Lung (tissue), 12 donors: ENCODE data around the gene PRCC. TPM values are rescaled to one million over a fixed set of nuclear protein-coding genes. Genes with fewer than 3 reads are reported as not detected.

Experiments used
- ATAC-seq: fragments of 200-7000 bp; cut with Tn5 transposase; one replicate; pipeline ENCODE4 v1.9.1; 2020; ENCODE audit warnings: moderate number of reproducible peaks; ENCODE audit not compliant: insufficient read depth, low FRiP score
- DNase-seq, 3 donors: peaks; one replicate each; pipeline ENCODE4 v3.0.0-alpha.2; 2013 to 2017
- H3K27ac ChIP-seq, 2 donors: one replicate each; pipeline ENCODE4 v1.5.1; 2013; ENCODE audit warnings: mild to moderate bottlenecking in 2 of 2, moderate library complexity in 2 of 2, control low read depth in 1 of 2, inconsistent platforms in 1 of 2, low read depth in 1 of 2, low read length in 1 of 2
- H3K27me3 ChIP-seq, 3 donors: one replicate each; pipeline ENCODE4 v1.5.1; 2013; ENCODE audit warnings: low read length in 2 of 3; ENCODE audit not compliant: control insufficient read depth in 3 of 3, insufficient read depth in 3 of 3
- H3K36me3 ChIP-seq, 4 donors: one replicate each; pipeline ENCODE4 v1.5.1; 2013; ENCODE audit warnings: low read length in 4 of 4, mild to moderate bottlenecking in 1 of 4, moderate library complexity in 1 of 4; ENCODE audit not compliant: control insufficient read depth in 4 of 4, insufficient read depth in 4 of 4
- H3K4me1 ChIP-seq, 5 donors: one replicate each; pipeline ENCODE4 v1.5.1; 2013; ENCODE audit warnings: low read length in 5 of 5, mild to moderate bottlenecking in 2 of 5, moderate library complexity in 1 of 5; ENCODE audit not compliant: control insufficient read depth in 5 of 5, insufficient read depth in 5 of 5
- H3K4me3 ChIP-seq: one replicate; pipeline ENCODE4 v1.5.1; 2013; ENCODE audit warnings: mild to moderate bottlenecking, control low read depth, moderate library complexity
- H3K9ac ChIP-seq, 2 donors: one replicate each; pipeline ENCODE4 v1.5.1; 2013; ENCODE audit warnings: low read length in 2 of 2, control low read depth in 1 of 2; ENCODE audit not compliant: insufficient read depth in 1 of 2
- H3K9me3 ChIP-seq, 4 donors: one replicate each; pipeline ENCODE4 v1.5.1; 2013; ENCODE audit warnings: low read length in 3 of 4, mild to moderate bottlenecking in 1 of 4, moderate library complexity in 1 of 4; ENCODE audit not compliant: control insufficient read depth in 4 of 4, insufficient read depth in 3 of 4
- WGBS, 2 donors: extraction: QIAGEN DNeasy Blood & Tissue Kit; methylation state at CpG; one replicate each; pipeline ENCODE4 v1.1.7; 2013; 5-methylcytosine and 5-hydroxymethylcytosine counted together
- polyA plus RNA-seq, 2 donors: library from polyadenylated mRNA; stranded (reverse); fragments of 200-250 nt; gene quantifications; one replicate each; pipeline ENCODE4 v1.2.1, GENCODE V29; 2013
- total RNA-seq, 2 donors: library from RNA; depleted of rRNA in 1 of 2; stranded (reverse); fragments of >200 nt in 1 of 2; gene quantifications; one replicate each; pipeline ENCODE4 v1.2.1, GENCODE V29; 2014 to 2021
- TF ChIP-seq, protein P1 (sequence below): IDR thresholded peaks from 2 replicates; pipeline ENCODE4 v1.5.1; 2012; ENCODE audit warnings: mild to moderate bottlenecking; ENCODE audit errors: control extremely low read depth, extremely low read depth
- donor health status: control.
- donor health status: control.
- donor health status: Bipolar disorder and iron deficiency.
- donor health status: healthy.
- donor health status: DM: yes; HTN: yes; CAD: no.

PRCC gene
- total and polyA plus RNA-seq, 4 donors = 36.2 to 52.7 (median 39.3) TPM

- H3K4me1 ChIP-seq = no peaks in the 10 kb centered on the region
- H3K9ac ChIP-seq = no peak overlapping the region
- 71 to 76% methylated on average over 7 of the region's 7 CpGs for WGBS, 2 donors
- no peak overlapping the region for H3K4me3 ChIP-seq
- peaks cover 47 to 54% (median 50%) of the 10 kb centered on the region in 4 donors for H3K36me3 ChIP-seq
- no peaks in the 10 kb centered on the region for H3K9me3 ChIP-seq
- ATAC-seq = no peak
- H3K27ac ChIP-seq = no peak overlapping the region
- TF ChIP-seq, protein P1, sequence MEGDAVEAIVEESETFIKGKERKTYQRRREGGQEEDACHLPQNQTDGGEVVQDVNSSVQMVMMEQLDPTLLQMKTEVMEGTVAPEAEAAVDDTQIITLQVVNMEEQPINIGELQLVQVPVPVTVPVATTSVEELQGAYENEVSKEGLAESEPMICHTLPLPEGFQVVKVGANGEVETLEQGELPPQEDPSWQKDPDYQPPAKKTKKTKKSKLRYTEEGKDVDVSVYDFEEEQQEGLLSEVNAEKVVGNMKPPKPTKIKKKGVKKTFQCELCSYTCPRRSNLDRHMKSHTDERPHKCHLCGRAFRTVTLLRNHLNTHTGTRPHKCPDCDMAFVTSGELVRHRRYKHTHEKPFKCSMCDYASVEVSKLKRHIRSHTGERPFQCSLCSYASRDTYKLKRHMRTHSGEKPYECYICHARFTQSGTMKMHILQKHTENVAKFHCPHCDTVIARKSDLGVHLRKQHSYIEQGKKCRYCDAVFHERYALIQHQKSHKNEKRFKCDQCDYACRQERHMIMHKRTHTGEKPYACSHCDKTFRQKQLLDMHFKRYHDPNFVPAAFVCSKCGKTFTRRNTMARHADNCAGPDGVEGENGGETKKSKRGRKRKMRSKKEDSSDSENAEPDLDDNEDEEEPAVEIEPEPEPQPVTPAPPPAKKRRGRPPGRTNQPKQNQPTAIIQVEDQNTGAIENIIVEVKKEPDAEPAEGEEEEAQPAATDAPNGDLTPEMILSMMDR = no peak
- H3K27me3 ChIP-seq = no peaks in the 10 kb centered on the region
- DNase-seq = no peak
Measured at GRCh38 chr1:156795787-156796186, 28.5 kb downstream of the PRCC start.

DNA sequence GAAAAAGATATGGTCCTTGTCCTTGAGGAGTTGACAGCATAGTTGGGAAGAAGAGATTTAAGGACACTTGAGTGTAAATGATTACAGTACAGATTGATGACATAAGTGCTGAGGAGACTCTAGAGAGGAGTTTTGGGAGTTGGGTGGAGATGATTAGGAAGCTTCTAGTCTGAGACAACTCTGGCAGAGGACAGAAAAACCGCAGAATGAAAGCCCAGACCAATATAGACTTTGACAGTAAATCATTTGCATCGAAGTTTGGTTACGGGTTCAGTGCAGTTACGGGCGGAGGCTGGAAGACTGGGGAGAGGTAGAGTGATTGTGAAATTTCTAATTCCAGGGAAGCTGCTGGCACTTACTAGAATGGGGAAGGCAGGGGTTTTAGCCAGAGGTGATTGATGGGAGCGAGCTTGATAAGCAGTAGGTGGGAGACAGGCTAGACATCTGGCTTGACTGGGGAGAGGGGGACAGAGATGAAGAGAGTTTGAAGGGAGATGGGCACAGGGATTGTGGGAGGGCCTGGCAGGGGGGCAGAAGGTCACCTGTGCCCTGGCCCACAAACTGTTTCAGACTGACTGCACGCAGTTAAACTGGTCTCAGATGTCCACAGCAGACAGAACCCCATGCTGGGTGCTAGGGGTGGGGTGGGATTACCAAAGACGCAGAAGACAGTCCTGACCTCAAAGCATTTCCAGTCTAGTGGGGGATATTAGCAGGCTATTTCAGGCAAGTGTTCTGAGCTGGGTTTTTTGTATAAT is 29.2 kb downstream of the PRCC start:
- Histone ChIP-seq H3K4me1 (peaks cover 0 to 3% (median 0%) of the 10 kb centered on the region in 5 donors), H3K9me3 (no peaks in the 10 kb centered on the region), H3K27me3 (no peaks in the 10 kb centered on the region), H3K27ac (no peak overlapping the region), H3K4me3 (no peak overlapping the region), H3K36me3 (peaks cover 45 to 56% (median 50%) of the 10 kb centered on the region in 4 donors), H3K9ac (no peak overlapping the region)
- DNase-seq (no peak), ATAC-seq (no peak)
- 90 to 94% methylated on average over 8 of the region's 8 CpGs for WGBS, 2 donors
- TF ChIP-seq, protein P1 = no peak

DNA sequence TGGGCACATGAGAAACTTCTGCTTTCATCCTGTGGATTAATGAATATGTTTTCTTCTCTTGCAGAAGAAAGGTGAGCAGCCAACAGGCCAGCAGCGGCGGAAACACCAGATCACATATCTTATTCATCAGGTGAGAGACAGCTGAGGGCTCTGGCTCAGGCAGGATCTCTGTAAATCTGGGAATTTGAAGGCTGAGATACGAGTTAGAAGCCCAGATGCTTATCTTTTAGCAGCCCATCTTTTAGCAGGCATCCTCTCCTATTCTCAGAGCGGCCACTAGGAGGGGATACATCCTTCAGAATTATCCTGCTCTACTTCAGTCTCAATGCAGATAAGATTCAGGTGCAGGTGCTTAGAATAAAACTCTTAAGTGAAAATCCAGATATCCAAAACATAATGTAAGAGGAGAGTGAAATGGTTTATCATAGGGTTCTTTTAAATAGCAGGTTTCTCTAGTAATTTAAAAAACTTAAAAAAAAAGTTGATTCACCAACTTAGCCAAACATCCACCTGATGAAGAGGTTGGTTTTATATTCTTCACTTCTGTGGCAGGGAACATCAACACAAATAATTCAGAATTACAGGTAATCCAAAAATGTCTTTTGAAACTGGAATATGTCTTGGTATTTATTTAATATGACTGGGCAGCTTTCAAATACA is 30.0 kb downstream of the PRCC start:
- H3K9me3 ChIP-seq = no peaks in the 10 kb centered on the region
- H3K4me3 ChIP-seq = no peak overlapping the region
- no peak overlapping the region for H3K27ac ChIP-seq
- H3K27me3 ChIP-seq = no peaks in the 10 kb centered on the region
- peaks cover 43 to 56% (median 45%) of the 10 kb centered on the region in 4 donors for H3K36me3 ChIP-seq
- H3K4me1 ChIP-seq = peaks cover 0 to 3% (median 0%) of the 10 kb centered on the region in 5 donors
- TF ChIP-seq, protein P1 = peak; percentile 75
- 56 to 58% methylated on average over 4 of the region's 4 CpGs for WGBS, 2 donors
- no peak overlapping the region for H3K9ac ChIP-seq
- ATAC-seq = no peak
- peak in 2 of 3 donors; percentile 51 to 67 for DNase-seq
